ENCODE results near the gene GPA33. TPM values are rescaled to one million over a fixed set of nuclear protein-coding genes. Genes with fewer than 3 reads are reported as not detected.

The GPA33 gene
- total and polyA plus RNA-seq, 4 donors: 0.26 to 1.5 (median 0.70) TPM

GRCh38 chr1:167132301-167133010, 42.3 kb upstream of the GPA33 start:
- no peaks in the 10 kb centered on the region for H3K4me1 ChIP-seq (ENCODE audit: control insufficient read depth in 5 of 5, insufficient read depth in 5 of 5, low read length in 5 of 5)
- H3K27me3 ChIP-seq (ENCODE audit: control insufficient read depth in 3 of 3, insufficient read depth in 3 of 3, low read length in 2 of 3): peaks cover 0 to 7% (median 0%) of the 10 kb centered on the region in 3 donors
- H3K9ac ChIP-seq (ENCODE audit: insufficient read depth in 1 of 2, low read length in 2 of 2): no peak overlapping the region
- H3K9me3 ChIP-seq (ENCODE audit: control insufficient read depth in 4 of 4, insufficient read depth in 3 of 4, low read length in 3 of 4): peaks cover 0 to 4% (median 0%) of the 10 kb centered on the region in 4 donors
- TF ChIP-seq CTCF (IDR thresholded peaks at IDR 0.05; ENCODE audit: control extremely low read depth, extremely low read depth): no peak
- no peaks in the 10 kb centered on the region for H3K36me3 ChIP-seq (ENCODE audit: control insufficient read depth in 4 of 4, insufficient read depth in 4 of 4, low read length in 4 of 4)
- no peak overlapping the region for H3K4me3 ChIP-seq
- ATAC-seq (ENCODE audit: insufficient read depth, low FRiP score) (no peak), DNase-seq (no peak)
- no peak overlapping the region for H3K27ac ChIP-seq (ENCODE audit: low read depth in 1 of 2, low read length in 1 of 2)
- 72 to 76% methylated on average over 8 of the region's 8 CpGs for WGBS, 2 donors

GRCh38 chr1:167130829-167131510, 40.8 kb upstream of the GPA33 start:
- no peak overlapping the region for H3K4me3 ChIP-seq
- no peak for DNase-seq
- no peak for TF ChIP-seq CTCF (IDR thresholded peaks at IDR 0.05; ENCODE audit: control extremely low read depth, extremely low read depth)
- WGBS, 2 donors: 24 to 52% methylated on average over 4 of the region's 4 CpGs
- H3K4me1 ChIP-seq (ENCODE audit: control insufficient read depth in 5 of 5, insufficient read depth in 5 of 5, low read length in 5 of 5): no peaks in the 10 kb centered on the region
- H3K9ac ChIP-seq (ENCODE audit: insufficient read depth in 1 of 2, low read length in 2 of 2): no peak overlapping the region
- no peak overlapping the region for H3K27ac ChIP-seq (ENCODE audit: low read depth in 1 of 2, low read length in 1 of 2)
- H3K36me3 ChIP-seq (ENCODE audit: control insufficient read depth in 4 of 4, insufficient read depth in 4 of 4, low read length in 4 of 4): no peaks in the 10 kb centered on the region
- H3K27me3 ChIP-seq (ENCODE audit: control insufficient read depth in 3 of 3, insufficient read depth in 3 of 3, low read length in 2 of 3): peaks cover 0 to 10% (median 0%) of the 10 kb centered on the region in 3 donors
- no peak for ATAC-seq (ENCODE audit: insufficient read depth, low FRiP score)
- H3K9me3 ChIP-seq (ENCODE audit: control insufficient read depth in 4 of 4, insufficient read depth in 3 of 4, low read length in 3 of 4): peaks cover 0 to 3% (median 0%) of the 10 kb centered on the region in 4 donors

GRCh38 chr1:167128261-167129227, 38.4 kb upstream of the GPA33 start:
- Histone ChIP-seq H3K9ac (ENCODE audit: insufficient read depth in 1 of 2, low read length in 2 of 2) (no peak overlapping the region), H3K4me3 (no peak overlapping the region), H3K27me3 (ENCODE audit: control insufficient read depth in 3 of 3, insufficient read depth in 3 of 3, low read length in 2 of 3) (peaks cover 0 to 13% (median 0%) of the 10 kb centered on the region in 3 donors), H3K36me3 (ENCODE audit: control insufficient read depth in 4 of 4, insufficient read depth in 4 of 4, low read length in 4 of 4) (no peaks in the 10 kb centered on the region), H3K9me3 (ENCODE audit: control insufficient read depth in 4 of 4, insufficient read depth in 3 of 4, low read length in 3 of 4) (peaks cover 0 to 3% (median 0%) of the 10 kb centered on the region in 4 donors), H3K27ac (ENCODE audit: low read depth in 1 of 2, low read length in 1 of 2) (no peak overlapping the region), H3K4me1 (ENCODE audit: control insufficient read depth in 5 of 5, insufficient read depth in 5 of 5, low read length in 5 of 5) (no peaks in the 10 kb centered on the region)
- no peak for TF ChIP-seq CTCF (IDR thresholded peaks at IDR 0.05; ENCODE audit: control extremely low read depth, extremely low read depth)
- 85 to 86% methylated on average over 17 of the region's 17 CpGs for WGBS, 2 donors
- ATAC-seq (ENCODE audit: insufficient read depth, low FRiP score) (no peak), DNase-seq (no peak)
